Small intestine (tissue), 7 donors: Measurements from ENCODE around the gene LRRFIP2. TPM values are rescaled to one million over a fixed set of nuclear protein-coding genes. Genes with fewer than 3 reads are reported as not detected.

Experiments
- DNase-seq, 2 donors: peaks; one replicate each; pipeline versions ENCODE4 v3.0.0 to v3.0.0-alpha.2; 2013
- FAIRE-seq: peaks from 2 replicates; lab custom pipeline; 2012; peaks lifted over from hg19 to GRCh38; lab: Jason Lieb, UNC
- H3K27ac ChIP-seq, 3 donors: one replicate each; pipeline ENCODE4 v1.5.1; 2013; ENCODE audit warnings: low read length in 2 of 3, mild to moderate bottlenecking in 2 of 3, control low read depth in 1 of 3, inconsistent platforms in 1 of 3, low read depth in 1 of 3, moderate library complexity in 1 of 3
- H3K27me3 ChIP-seq, 3 donors: one replicate each; pipeline ENCODE4 v1.6.1; 2013; ENCODE audit warnings: low read length in 3 of 3, inconsistent platforms in 1 of 3; ENCODE audit not compliant: control insufficient read depth in 3 of 3, insufficient read depth in 3 of 3
- H3K36me3 ChIP-seq, 3 donors: one replicate each; pipeline ENCODE4 v1.6.1; 2013; ENCODE audit warnings: low read length in 3 of 3, inconsistent platforms in 1 of 3, low read depth in 1 of 3, mild to moderate bottlenecking in 1 of 3, moderate library complexity in 1 of 3; ENCODE audit not compliant: control insufficient read depth in 3 of 3, insufficient read depth in 2 of 3
- H3K4me1 ChIP-seq, 3 donors: one replicate each; pipeline ENCODE4 v1.6.1; 2013; ENCODE audit warnings: low read length in 2 of 3, inconsistent platforms in 1 of 3, low read depth in 1 of 3, mild to moderate bottlenecking in 1 of 3, moderate library complexity in 1 of 3; ENCODE audit not compliant: control insufficient read depth in 3 of 3, insufficient read depth in 2 of 3
- H3K4me3 ChIP-seq, 3 donors: one replicate each; pipeline ENCODE4 v1.5.1; 2013; ENCODE audit warnings: low read length in 3 of 3, control low read depth in 1 of 3, inconsistent platforms in 1 of 3, low read depth in 1 of 3, mild to moderate bottlenecking in 1 of 3, moderate library complexity in 1 of 3
- H3K9me3 ChIP-seq, 2 donors: one replicate each; pipeline ENCODE4 v1.6.1; 2013; ENCODE audit warnings: low read depth in 1 of 2, low read length in 1 of 2; ENCODE audit not compliant: control insufficient read depth in 2 of 2, insufficient read depth in 1 of 2
- WGBS, 3 donors: extraction: QIAGEN DNeasy Blood & Tissue Kit; methylation state at CpG; one replicate each; pipeline ENCODE4 v1.1.7; 2013; 5-methylcytosine and 5-hydroxymethylcytosine counted together
- polyA plus RNA-seq, 4 donors: library from polyadenylated mRNA; stranded (reverse) in 3 of 4; unstranded in 1 of 4; fragments of 200-250 nt in 3 of 4; fragments of 120-200 nt in 1 of 4; gene quantifications; one replicate each; pipeline versions ENCODE4 v1.2.1 to v1.2.3, GENCODE V29; 2013
- donor health status: healthy with polysubstance abuse.
- donor health status: control.
- donor health status: control.
- donor health status: Bipolar disorder and iron deficiency.
- donor health status: healthy.

The LRRFIP2 gene
- polyA plus RNA-seq, 4 donors: 36.3 to 87.2 (median 46.4) TPM

GRCh38 chr3:37202035-37202434, 27.7 kb upstream of the LRRFIP2 start:
- no peak for FAIRE-seq
- WGBS, 3 donors: 77 to 94% (median 91%) methylated on average over 3 of the region's 3 CpGs
- H3K27ac ChIP-seq: no peak overlapping the region
- H3K4me3 ChIP-seq: no peak overlapping the region
- H3K27me3 ChIP-seq: no peaks in the 10 kb centered on the region
- H3K36me3 ChIP-seq: no peaks in the 10 kb centered on the region
- no peaks in the 10 kb centered on the region for H3K9me3 ChIP-seq
- H3K4me1 ChIP-seq: no peaks in the 10 kb centered on the region
- no peak for DNase-seq

- no peaks in the 10 kb centered on the region for H3K27me3 ChIP-seq
- H3K4me3 ChIP-seq: no peak overlapping the region
- FAIRE-seq (no peak), DNase-seq (no peak)
- H3K4me1 ChIP-seq: no peaks in the 10 kb centered on the region
- H3K9me3 ChIP-seq: peaks cover 0 to 2% of the 10 kb centered on the region in 2 donors
- WGBS, 3 donors: 87 to 94% (median 93%) methylated on average over 4 of the region's 4 CpGs
- no peak overlapping the region for H3K27ac ChIP-seq
- no peaks in the 10 kb centered on the region for H3K36me3 ChIP-seq
Measured at GRCh38 chr3:37200141-37200540, 25.8 kb upstream of the LRRFIP2 start.

GRCh38 chr3:37198996-37199395, 24.6 kb upstream of the LRRFIP2 start:
- Histone ChIP-seq H3K4me1 (no peaks in the 10 kb centered on the region), H3K9me3 (peaks cover 0 to 5% of the 10 kb centered on the region in 2 donors), H3K27ac (no peak overlapping the region), H3K27me3 (no peaks in the 10 kb centered on the region), H3K4me3 (no peak overlapping the region), H3K36me3 (no peaks in the 10 kb centered on the region)
- no peak for DNase-seq
- no peak for FAIRE-seq
- WGBS, 3 donors: 82 to 91% (median 85%) methylated on average over 2 of the region's 2 CpGs

- no peak for DNase-seq
- Histone ChIP-seq H3K36me3 (no peaks in the 10 kb centered on the region), H3K4me1 (no peaks in the 10 kb centered on the region), H3K27ac (no peak overlapping the region), H3K27me3 (no peaks in the 10 kb centered on the region), H3K9me3 (peaks cover 0 to 5% of the 10 kb centered on the region in 2 donors), H3K4me3 (no peak overlapping the region)
- WGBS, 3 donors: 71 to 77% (median 76%) methylated on average over 2 of the region's 2 CpGs
- FAIRE-seq: no peak
Measured at GRCh38 chr3:37198547-37198946, 24.2 kb upstream of the LRRFIP2 start.

GRCh38 chr3:37197810-37198371, 23.5 kb upstream of the LRRFIP2 start:
- FAIRE-seq: no peak

GRCh38 chr3:37194533-37194932, 20.2 kb upstream of the LRRFIP2 start:
- no peaks in the 10 kb centered on the region for H3K4me1 ChIP-seq
- FAIRE-seq (no peak), DNase-seq (no peak)
- H3K4me3 ChIP-seq: no peak overlapping the region
- no peak overlapping the region for H3K27ac ChIP-seq
- peaks cover 0 to 5% of the 10 kb centered on the region in 2 donors for H3K9me3 ChIP-seq
- 90 to 96% (median 90%) methylated on average over 5 of the region's 5 CpGs for WGBS, 3 donors
- H3K27me3 ChIP-seq: no peaks in the 10 kb centered on the region
- H3K36me3 ChIP-seq: no peaks in the 10 kb centered on the region

More at GRCh38 chr3:37197810-37198371, 23.5 kb upstream of the LRRFIP2 start:
- DNase-seq: no peak
- H3K36me3 ChIP-seq: no peaks in the 10 kb centered on the region
- no peak overlapping the region for H3K27ac ChIP-seq
- H3K4me1 ChIP-seq: no peaks in the 10 kb centered on the region
- 17 to 40% (median 21%) methylated on average over 2 of the region's 2 CpGs for WGBS, 3 donors
- no peaks in the 10 kb centered on the region for H3K27me3 ChIP-seq
- no peak overlapping the region for H3K4me3 ChIP-seq
- peaks cover 0 to 5% of the 10 kb centered on the region in 2 donors for H3K9me3 ChIP-seq

GRCh38 chr3:37190667-37191066, 16.3 kb upstream of the LRRFIP2 start:
- H3K36me3 ChIP-seq: no peaks in the 10 kb centered on the region
- DNase-seq (no peak), FAIRE-seq (no peak)
- WGBS, 3 donors: 87 to 90% (median 87%) methylated on average over 1 of the region's 1 CpG
- H3K27ac ChIP-seq: no peak overlapping the region
- H3K4me1 ChIP-seq: no peaks in the 10 kb centered on the region
- H3K4me3 ChIP-seq: no peak overlapping the region
- no peaks in the 10 kb centered on the region for H3K27me3 ChIP-seq
- H3K9me3 ChIP-seq: peaks cover 0 to 5% of the 10 kb centered on the region in 2 donors

GRCh38 chr3:37189109-37189508, 14.7 kb upstream of the LRRFIP2 start:
- no peaks in the 10 kb centered on the region for H3K36me3 ChIP-seq
- no peaks in the 10 kb centered on the region for H3K9me3 ChIP-seq
- no peak overlapping the region for H3K4me3 ChIP-seq
- FAIRE-seq: no peak
- no peak for DNase-seq
- 81 to 82% (median 82%) methylated on average over 4 of the region's 4 CpGs for WGBS, 3 donors
- H3K27me3 ChIP-seq: no peaks in the 10 kb centered on the region
- no peaks in the 10 kb centered on the region for H3K4me1 ChIP-seq
- H3K27ac ChIP-seq: no peak overlapping the region

- 62 to 87% (median 84%) methylated on average over 5 of the region's 5 CpGs for WGBS, 3 donors
- FAIRE-seq (no peak), DNase-seq (no peak)
- no peak overlapping the region for H3K4me3 ChIP-seq
- H3K27me3 ChIP-seq: no peaks in the 10 kb centered on the region
- no peaks in the 10 kb centered on the region for H3K4me1 ChIP-seq
- no peaks in the 10 kb centered on the region for H3K9me3 ChIP-seq
- H3K27ac ChIP-seq: peak overlapping the region in 1 of 3 donors; percentile 27
- H3K36me3 ChIP-seq: peaks cover 0 to 3% (median 0%) of the 10 kb centered on the region in 3 donors
Measured at GRCh38 chr3:37183976-37184375, 9.6 kb upstream of the LRRFIP2 start.
